SH-SY5Y (cell line): ENCODE results near the gene OST4.

ENCODE experiments used
- GATA2 ChIP-seq: IDR thresholded peaks from 2 replicates; pipeline ENCODE4 v1.6.1; 2011; ENCODE audit warnings: mild to moderate bottlenecking, low read depth, low read length
- GATA3 ChIP-seq: IDR thresholded peaks from 2 replicates; pipeline ENCODE4 v1.6.1; 2011; ENCODE audit warnings: low read depth, mild to moderate bottlenecking, low read length, moderate library complexity

- no peak for TF ChIP-seq GATA3
- TF ChIP-seq GATA2, result no peak
These were observed 25.9 kb upstream of the OST4 start for GRCh38 chr2:27097341-27097740.
